ENCODE data around the gene ANKRD6.
A peak's percentile ranks its signal among the peaks of the same experiment; 100 is the strongest.

ANKRD6 gene

GRCh38 chr6:89475634-89476033 is 42.7 kb downstream of the ANKRD6 start:
- no peak overlapping the region for H3K18ac ChIP-seq (ENCODE audit: low read length)
- peaks cover 2% of the 10 kb centered on the region for H3K4me1 ChIP-seq (ENCODE audit: control insufficient read depth, low read depth, low read length)
- no peak overlapping the region for H2AK5ac ChIP-seq (ENCODE audit: low read length)
- H3K9ac ChIP-seq (ENCODE audit: low read length) = no peak overlapping the region
- no peak overlapping the region for H4K8ac ChIP-seq (ENCODE audit: low read depth, low read length)
- no peak overlapping the region for H2BK120ac ChIP-seq (ENCODE audit: low read depth, low read length)
- no peaks in the 10 kb centered on the region for H3K27me3 ChIP-seq (ENCODE audit: insufficient read depth, low read length, poor library complexity)
- H4K5ac ChIP-seq (ENCODE audit: low read length) = no peak overlapping the region
- H3K4me3 ChIP-seq (ENCODE audit: low read length) = no peak overlapping the region
- no peak overlapping the region for H3K27ac ChIP-seq (ENCODE audit: low read depth, low read length)
- H3K56ac ChIP-seq (ENCODE audit: low read length) = no peak overlapping the region
- no peak overlapping the region for H3K4me2 ChIP-seq (ENCODE audit: low read length)
- no peak overlapping the region for H3K4ac ChIP-seq (ENCODE audit: low read depth, low read length)
- no peaks in the 10 kb centered on the region for H3K79me2 ChIP-seq (ENCODE audit: control insufficient read depth, insufficient read depth, low read length)
- H2BK15ac ChIP-seq (replicated peaks; ENCODE audit: low read depth) = no peak overlapping the region
- H3K79me1 ChIP-seq (ENCODE audit: low read length) = peaks cover 4% of the 10 kb centered on the region
- no peak overlapping the region for H3K23ac ChIP-seq (ENCODE audit: low read length)
- H3K36me3 ChIP-seq (ENCODE audit: control insufficient read depth, insufficient read depth, low read length) = no peaks in the 10 kb centered on the region
- no peak overlapping the region for H2BK5ac ChIP-seq (ENCODE audit: low read length)
- no peak for DNase-seq

GRCh38 chr6:89479897-89480296 is 46.9 kb downstream of the ANKRD6 start:
- Histone ChIP-seq H3K36me3 (ENCODE audit: control insufficient read depth, insufficient read depth, low read length) (no peaks in the 10 kb centered on the region), H3K4me3 (ENCODE audit: low read length) (no peak overlapping the region), H4K8ac (ENCODE audit: low read depth, low read length) (no peak overlapping the region), H3K27ac (ENCODE audit: low read depth, low read length) (no peak overlapping the region), H3K27me3 (ENCODE audit: insufficient read depth, low read length, poor library complexity) (no peaks in the 10 kb centered on the region), H2BK15ac (replicated peaks; ENCODE audit: low read depth) (no peak overlapping the region), H3K4me1 (ENCODE audit: control insufficient read depth, low read depth, low read length) (peaks cover 4% of the 10 kb centered on the region), H3K9ac (ENCODE audit: low read length) (no peak overlapping the region), H2AK5ac (ENCODE audit: low read length) (no peak overlapping the region), H3K56ac (ENCODE audit: low read length) (no peak overlapping the region), H3K4me2 (ENCODE audit: low read length) (no peak overlapping the region), H2BK120ac (ENCODE audit: low read depth, low read length) (no peak overlapping the region), H3K79me2 (ENCODE audit: control insufficient read depth, insufficient read depth, low read length) (no peaks in the 10 kb centered on the region), H2BK5ac (ENCODE audit: low read length) (no peak overlapping the region), H3K4ac (ENCODE audit: low read depth, low read length) (no peak overlapping the region), H3K18ac (ENCODE audit: low read length) (no peak overlapping the region), H3K23ac (ENCODE audit: low read length) (no peak overlapping the region), H3K79me1 (ENCODE audit: low read length) (peaks cover 2% of the 10 kb centered on the region), H4K5ac (ENCODE audit: low read length) (no peak overlapping the region)
- no CpG with 5 or more reads among the region's 2 CpGs for WGBS (ENCODE audit: extremely low coverage, insufficient coverage, low lambda C conversion rate)
- DNase-seq = no peak

- no peak overlapping the region for H3K18ac ChIP-seq (ENCODE audit: low read length)
- H3K36me3 ChIP-seq (ENCODE audit: control insufficient read depth, insufficient read depth, low read length) = no peaks in the 10 kb centered on the region
- no peak overlapping the region for H2BK5ac ChIP-seq (ENCODE audit: low read length)
- H3K79me1 ChIP-seq (ENCODE audit: low read length) = peaks cover 5% of the 10 kb centered on the region
- H3K27me3 ChIP-seq (ENCODE audit: insufficient read depth, low read length, poor library complexity) = no peaks in the 10 kb centered on the region
- H3K56ac ChIP-seq (ENCODE audit: low read length) = no peak overlapping the region
- H3K27ac ChIP-seq (ENCODE audit: low read depth, low read length) = no peak overlapping the region
- H3K4me1 ChIP-seq (ENCODE audit: control insufficient read depth, low read depth, low read length) = peaks cover 10% of the 10 kb centered on the region
- no peak overlapping the region for H2BK15ac ChIP-seq (replicated peaks; ENCODE audit: low read depth)
- H3K4me2 ChIP-seq (ENCODE audit: low read length) = no peak overlapping the region
- H3K4ac ChIP-seq (ENCODE audit: low read depth, low read length) = no peak overlapping the region
- no CpG with 5 or more reads among the region's 1 CpG for WGBS (ENCODE audit: extremely low coverage, insufficient coverage, low lambda C conversion rate)
- no peak overlapping the region for H2BK120ac ChIP-seq (ENCODE audit: low read depth, low read length)
- no peak overlapping the region for H4K8ac ChIP-seq (ENCODE audit: low read depth, low read length)
- no peak for DNase-seq
- no peak overlapping the region for H2AK5ac ChIP-seq (ENCODE audit: low read length)
- H4K5ac ChIP-seq (ENCODE audit: low read length) = no peak overlapping the region
- no peak overlapping the region for H3K4me3 ChIP-seq (ENCODE audit: low read length)
- no peak overlapping the region for H3K9ac ChIP-seq (ENCODE audit: low read length)
- H3K79me2 ChIP-seq (ENCODE audit: control insufficient read depth, insufficient read depth, low read length) = peaks cover 1% of the 10 kb centered on the region
- no peak overlapping the region for H3K23ac ChIP-seq (ENCODE audit: low read length)
Observed at GRCh38 chr6:89481695-89482094, 48.7 kb downstream of the ANKRD6 start.

- H2AK5ac ChIP-seq (ENCODE audit: low read length) = no peak overlapping the region
- H3K9ac ChIP-seq (ENCODE audit: low read length) = no peak overlapping the region
- no peak overlapping the region for H3K18ac ChIP-seq (ENCODE audit: low read length)
- H3K79me1 ChIP-seq (ENCODE audit: low read length) = peaks cover 8% of the 10 kb centered on the region
- no peak overlapping the region for H2BK5ac ChIP-seq (ENCODE audit: low read length)
- no peaks in the 10 kb centered on the region for H3K36me3 ChIP-seq (ENCODE audit: control insufficient read depth, insufficient read depth, low read length)
- H3K27me3 ChIP-seq (ENCODE audit: insufficient read depth, low read length, poor library complexity) = no peaks in the 10 kb centered on the region
- WGBS (ENCODE audit: extremely low coverage, insufficient coverage, low lambda C conversion rate) = no CpG with 5 or more reads among the region's 1 CpG
- H3K79me2 ChIP-seq (ENCODE audit: control insufficient read depth, insufficient read depth, low read length) = peaks cover 1% of the 10 kb centered on the region
- H3K23ac ChIP-seq (ENCODE audit: low read length) = no peak overlapping the region
- no peak overlapping the region for H3K4me3 ChIP-seq (ENCODE audit: low read length)
- no peak overlapping the region for H4K5ac ChIP-seq (ENCODE audit: low read length)
- H2BK15ac ChIP-seq (replicated peaks; ENCODE audit: low read depth) = no peak overlapping the region
- H3K4me1 ChIP-seq (ENCODE audit: control insufficient read depth, low read depth, low read length) = peaks cover 12% of the 10 kb centered on the region
- H3K27ac ChIP-seq (ENCODE audit: low read depth, low read length) = no peak overlapping the region
- H3K4me2 ChIP-seq (ENCODE audit: low read length) = no peak overlapping the region
- no peak overlapping the region for H3K56ac ChIP-seq (ENCODE audit: low read length)
- H3K4ac ChIP-seq (ENCODE audit: low read depth, low read length) = no peak overlapping the region
- H4K8ac ChIP-seq (ENCODE audit: low read depth, low read length) = no peak overlapping the region
- H2BK120ac ChIP-seq (ENCODE audit: low read depth, low read length) = no peak overlapping the region
- no peak for DNase-seq
Observed at GRCh38 chr6:89482126-89482525, 49.2 kb downstream of the ANKRD6 start.

GRCh38 chr6:89483111-89483720 is 50.3 kb downstream of the ANKRD6 start:
- DNase-seq = peak; percentile 87
- peak overlapping the region; percentile 66 for H3K56ac ChIP-seq (ENCODE audit: low read length)
- H2BK5ac ChIP-seq (ENCODE audit: low read length) = peak overlapping the region; percentile 25
- H3K79me1 ChIP-seq (ENCODE audit: low read length) = peaks cover 8% of the 10 kb centered on the region
- H3K4me2 ChIP-seq (ENCODE audit: low read length) = no peak overlapping the region
- no peaks in the 10 kb centered on the region for H3K36me3 ChIP-seq (ENCODE audit: control insufficient read depth, insufficient read depth, low read length)
- no peak overlapping the region for H3K4me3 ChIP-seq (ENCODE audit: low read length)
- H4K8ac ChIP-seq (ENCODE audit: low read depth, low read length) = no peak overlapping the region
- H3K23ac ChIP-seq (ENCODE audit: low read length) = peak overlapping the region; percentile 60
- no peak overlapping the region for H3K4ac ChIP-seq (ENCODE audit: low read depth, low read length)
- H3K18ac ChIP-seq (ENCODE audit: low read length) = no peak overlapping the region
- H2AK5ac ChIP-seq (ENCODE audit: low read length) = no peak overlapping the region
- peak overlapping the region; percentile 41 for H3K9ac ChIP-seq (ENCODE audit: low read length)
- H3K27ac ChIP-seq (ENCODE audit: low read depth, low read length) = no peak overlapping the region
- no peak overlapping the region for H2BK120ac ChIP-seq (ENCODE audit: low read depth, low read length)
- no peak overlapping the region for H4K5ac ChIP-seq (ENCODE audit: low read length)
- WGBS (ENCODE audit: extremely low coverage, insufficient coverage, low lambda C conversion rate) = no CpG with 5 or more reads among the region's 7 CpGs
- H3K79me2 ChIP-seq (ENCODE audit: control insufficient read depth, insufficient read depth, low read length) = peaks cover 1% of the 10 kb centered on the region
- H3K4me1 ChIP-seq (ENCODE audit: control insufficient read depth, low read depth, low read length) = peaks cover 12% of the 10 kb centered on the region
- no peak overlapping the region for H2BK15ac ChIP-seq (replicated peaks; ENCODE audit: low read depth)
- H3K27me3 ChIP-seq (ENCODE audit: insufficient read depth, low read length, poor library complexity) = no peaks in the 10 kb centered on the region

- DNase-seq = no peak
- no peak overlapping the region for H3K23ac ChIP-seq (ENCODE audit: low read length)
- H2AK5ac ChIP-seq (ENCODE audit: low read length) = no peak overlapping the region
- peaks cover 13% of the 10 kb centered on the region for H3K79me1 ChIP-seq (ENCODE audit: low read length)
- H3K27me3 ChIP-seq (ENCODE audit: insufficient read depth, low read length, poor library complexity) = no peaks in the 10 kb centered on the region
- H2BK5ac ChIP-seq (ENCODE audit: low read length) = no peak overlapping the region
- WGBS (ENCODE audit: extremely low coverage, insufficient coverage, low lambda C conversion rate) = no CpG with 5 or more reads among the region's 3 CpGs
- no peaks in the 10 kb centered on the region for H3K36me3 ChIP-seq (ENCODE audit: control insufficient read depth, insufficient read depth, low read length)
- H3K9ac ChIP-seq (ENCODE audit: low read length) = no peak overlapping the region
- H4K5ac ChIP-seq (ENCODE audit: low read length) = no peak overlapping the region
- no peak overlapping the region for H2BK15ac ChIP-seq (replicated peaks; ENCODE audit: low read depth)
- H3K27ac ChIP-seq (ENCODE audit: low read depth, low read length) = no peak overlapping the region
- no peak overlapping the region for H4K8ac ChIP-seq (ENCODE audit: low read depth, low read length)
- peak overlapping the region; percentile 96 for H3K4ac ChIP-seq (ENCODE audit: low read depth, low read length)
- H3K4me3 ChIP-seq (ENCODE audit: low read length) = no peak overlapping the region
- no peak overlapping the region for H3K18ac ChIP-seq (ENCODE audit: low read length)
- H3K56ac ChIP-seq (ENCODE audit: low read length) = no peak overlapping the region
- H3K79me2 ChIP-seq (ENCODE audit: control insufficient read depth, insufficient read depth, low read length) = peaks cover 1% of the 10 kb centered on the region
- H3K4me2 ChIP-seq (ENCODE audit: low read length) = no peak overlapping the region
- no peak overlapping the region for H2BK120ac ChIP-seq (ENCODE audit: low read depth, low read length)
- H3K4me1 ChIP-seq (ENCODE audit: control insufficient read depth, low read depth, low read length) = peaks cover 12% of the 10 kb centered on the region
Observed at GRCh38 chr6:89485320-89485719, 52.4 kb downstream of the ANKRD6 start.
